ENCODE data around the gene LSM10. TPM values are rescaled to one million over a fixed set of nuclear protein-coding genes. Genes with fewer than 3 reads are reported as not detected.
A peak's percentile ranks its signal among the peaks of the same experiment; 100 is the strongest.

Gene LSM10
- total RNA-seq, 2 experiments from 2014 or later, result 43.2 to 133 TPM

- Histone ChIP-seq H3K4me2 (ENCODE audit: low read length) (peak overlapping the region; percentile 90; the same call in 1 of the 2 replicates), H3K4me3 (ENCODE audit: low read depth, low read length, poor library complexity, severe bottlenecking) (no peak overlapping the region), H3K36me3 (ENCODE audit: insufficient read depth, low read length) (peaks cover 24% of the 10 kb centered on the region), H3K9me3 (ENCODE audit: low read length) (no peaks in the 10 kb centered on the region), H2AFZ (ENCODE audit: low read length) (no peak overlapping the region), H3K27ac (ENCODE audit: low read depth, low read length, poor library complexity, severe bottlenecking) (no peak overlapping the region), H3K4me1 (ENCODE audit: insufficient read depth, low read length, poor library complexity, severe bottlenecking) (peaks cover 54% of the 10 kb centered on the region), H4K20me1 (ENCODE audit: insufficient read depth, low read length) (peaks cover 6% of the 10 kb centered on the region), H3K79me2 (ENCODE audit: insufficient read depth, low read depth, low read length) (peaks cover 60% of the 10 kb centered on the region), H3K9me2 (ENCODE audit: insufficient read depth, low read length) (no peaks in the 10 kb centered on the region)
- intact Hi-C loops (cut with micrococcal nuclease; ENCODE audit: unreplicated experiment), result loop anchor here (10.0 kb wide), 1 partner anchor 448 kb away; the partner anchor contains the start of gene AGO3
- BruUV-seq (replicated peaks), result no TSS peak
- POLR2A ChIA-PET, result interaction anchor here (1.5 to 1.9 kb wide), 2 partner anchors 11 to 37 kb away, joined by 5 to 7 read pairs; no protein-coding TSS in a partner anchor
- CTCF ChIA-PET (ENCODE audit: unreplicated experiment), result interaction anchor here (0.6 kb wide), 1 partner anchor 41 kb away, joined by 3 read pairs; no protein-coding TSS in a partner anchor
- DNase-seq (ENCODE audit: low spot score), result no peak
- TF ChIP-seq, protein P1, sequence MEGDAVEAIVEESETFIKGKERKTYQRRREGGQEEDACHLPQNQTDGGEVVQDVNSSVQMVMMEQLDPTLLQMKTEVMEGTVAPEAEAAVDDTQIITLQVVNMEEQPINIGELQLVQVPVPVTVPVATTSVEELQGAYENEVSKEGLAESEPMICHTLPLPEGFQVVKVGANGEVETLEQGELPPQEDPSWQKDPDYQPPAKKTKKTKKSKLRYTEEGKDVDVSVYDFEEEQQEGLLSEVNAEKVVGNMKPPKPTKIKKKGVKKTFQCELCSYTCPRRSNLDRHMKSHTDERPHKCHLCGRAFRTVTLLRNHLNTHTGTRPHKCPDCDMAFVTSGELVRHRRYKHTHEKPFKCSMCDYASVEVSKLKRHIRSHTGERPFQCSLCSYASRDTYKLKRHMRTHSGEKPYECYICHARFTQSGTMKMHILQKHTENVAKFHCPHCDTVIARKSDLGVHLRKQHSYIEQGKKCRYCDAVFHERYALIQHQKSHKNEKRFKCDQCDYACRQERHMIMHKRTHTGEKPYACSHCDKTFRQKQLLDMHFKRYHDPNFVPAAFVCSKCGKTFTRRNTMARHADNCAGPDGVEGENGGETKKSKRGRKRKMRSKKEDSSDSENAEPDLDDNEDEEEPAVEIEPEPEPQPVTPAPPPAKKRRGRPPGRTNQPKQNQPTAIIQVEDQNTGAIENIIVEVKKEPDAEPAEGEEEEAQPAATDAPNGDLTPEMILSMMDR (conservative IDR thresholded peaks at IDR 0.05; ENCODE audit: low read length), result no peak
- TF ChIP-seq EZH2phosphoT487 (IDR thresholded peaks at IDR 0.05; ENCODE audit: borderline replicate concordance, low read depth, low read length), result no peak
Measured at GRCh38 chr1:36383240-36383639, 14.5 kb downstream of the LSM10 start.

DNA sequence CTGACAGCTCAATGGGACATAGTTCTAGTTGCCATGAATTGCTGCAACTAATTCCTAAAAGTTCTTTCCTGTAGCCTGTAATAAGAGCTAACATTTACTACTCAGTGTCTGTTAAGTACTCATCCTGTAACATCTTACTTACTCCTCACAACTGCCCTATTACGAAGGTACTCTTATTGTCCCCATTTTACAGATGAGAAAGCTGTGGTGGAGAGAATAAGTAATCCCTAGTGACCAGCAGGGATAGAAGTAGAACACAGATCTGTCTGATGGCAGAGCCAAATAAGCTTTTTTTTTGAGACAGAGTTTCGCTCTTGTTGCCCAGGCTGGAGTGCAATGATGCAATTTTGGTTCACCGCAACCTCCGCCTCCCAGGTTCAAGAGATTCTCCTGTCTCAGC is 15.0 kb downstream of the LSM10 start:
- intact Hi-C loops (cut with micrococcal nuclease; ENCODE audit: unreplicated experiment), result loop anchor here (10.0 kb wide), 1 partner anchor 448 kb away; the partner anchor contains the start of gene AGO3
- Histone ChIP-seq H3K4me2 (ENCODE audit: low read length) (no peak overlapping the region; the same call in 1 of the 2 replicates), H2AFZ (ENCODE audit: low read length) (no peak overlapping the region), H3K4me3 (ENCODE audit: low read depth, low read length, poor library complexity, severe bottlenecking) (no peak overlapping the region), H3K79me2 (ENCODE audit: insufficient read depth, low read depth, low read length) (peaks cover 66% of the 10 kb centered on the region), H3K36me3 (ENCODE audit: insufficient read depth, low read length) (peaks cover 20% of the 10 kb centered on the region), H3K4me1 (ENCODE audit: insufficient read depth, low read length, poor library complexity, severe bottlenecking) (peaks cover 54% of the 10 kb centered on the region), H3K9me3 (ENCODE audit: low read length) (no peaks in the 10 kb centered on the region), H3K9me2 (ENCODE audit: insufficient read depth, low read length) (no peaks in the 10 kb centered on the region), H4K20me1 (ENCODE audit: insufficient read depth, low read length) (peaks cover 6% of the 10 kb centered on the region), H3K27ac (ENCODE audit: low read depth, low read length, poor library complexity, severe bottlenecking) (no peak overlapping the region)
- ChIA-PET CTCF (ENCODE audit: unreplicated experiment) (no interaction called here), POLR2A (interaction anchor here (1.4 to 1.9 kb wide), 3 partner anchors 8 to 37 kb away, joined by 3 to 7 read pairs (median 5); no protein-coding TSS in a partner anchor)
- TF ChIP-seq, protein P1 (conservative IDR thresholded peaks at IDR 0.05; ENCODE audit: low read length), result no peak
- TF ChIP-seq EZH2phosphoT487 (IDR thresholded peaks at IDR 0.05; ENCODE audit: borderline replicate concordance, low read depth, low read length), result no peak
- no peak for DNase-seq (ENCODE audit: low spot score)
- BruUV-seq (replicated peaks), result no TSS peak

GRCh38 chr1:36382231-36382630 is 15.5 kb downstream of the LSM10 start:
- POLR2A ChIA-PET, result interaction anchor here (0.6 to 1.9 kb wide), 5 partner anchors 9 to 611 kb away, joined by 3 to 7 read pairs (median 3); no protein-coding TSS in a partner anchor
- Histone ChIP-seq H3K4me2 (ENCODE audit: low read length) (no peak overlapping the region), H3K27ac (ENCODE audit: low read depth, low read length, poor library complexity, severe bottlenecking) (no peak overlapping the region), H2AFZ (ENCODE audit: low read length) (no peak overlapping the region), H3K9me2 (ENCODE audit: insufficient read depth, low read length) (no peaks in the 10 kb centered on the region), H3K4me3 (ENCODE audit: low read depth, low read length, poor library complexity, severe bottlenecking) (no peak overlapping the region), H4K20me1 (ENCODE audit: insufficient read depth, low read length) (peaks cover 6% of the 10 kb centered on the region), H3K36me3 (ENCODE audit: insufficient read depth, low read length) (peaks cover 20% of the 10 kb centered on the region), H3K9me3 (ENCODE audit: low read length) (no peaks in the 10 kb centered on the region), H3K79me2 (ENCODE audit: insufficient read depth, low read depth, low read length) (peaks cover 70% of the 10 kb centered on the region), H3K4me1 (ENCODE audit: insufficient read depth, low read length, poor library complexity, severe bottlenecking) (peaks cover 54% of the 10 kb centered on the region)
- CTCF ChIA-PET (ENCODE audit: unreplicated experiment), result no interaction called here
- TF ChIP-seq EZH2phosphoT487 (IDR thresholded peaks at IDR 0.05; ENCODE audit: borderline replicate concordance, low read depth, low read length), result no peak
- TF ChIP-seq, protein P1 (conservative IDR thresholded peaks at IDR 0.05; ENCODE audit: low read length), result no peak
- DNase-seq (ENCODE audit: low spot score), result no peak
- intact Hi-C loops (cut with micrococcal nuclease; ENCODE audit: unreplicated experiment), result loop anchor here (10.0 kb wide), 1 partner anchor 447 kb away; the partner anchor contains the start of gene AGO3
- no TSS peak for BruUV-seq (replicated peaks)
